Pons (tissue), 1 donor: ENCODE data around the gene PHLDB3.
"Not testable (repeated sequence)": the region's sequence is repeated elsewhere in the genome, so short reads cannot be mapped to it uniquely, and the experiment has no call there.

Experiments used
- DNase-seq: peaks from one replicate; pipeline ENCODE4 v3.0.0-alpha.2; 2016; ENCODE audit warnings: low spot score

Gene PHLDB3

DNA sequence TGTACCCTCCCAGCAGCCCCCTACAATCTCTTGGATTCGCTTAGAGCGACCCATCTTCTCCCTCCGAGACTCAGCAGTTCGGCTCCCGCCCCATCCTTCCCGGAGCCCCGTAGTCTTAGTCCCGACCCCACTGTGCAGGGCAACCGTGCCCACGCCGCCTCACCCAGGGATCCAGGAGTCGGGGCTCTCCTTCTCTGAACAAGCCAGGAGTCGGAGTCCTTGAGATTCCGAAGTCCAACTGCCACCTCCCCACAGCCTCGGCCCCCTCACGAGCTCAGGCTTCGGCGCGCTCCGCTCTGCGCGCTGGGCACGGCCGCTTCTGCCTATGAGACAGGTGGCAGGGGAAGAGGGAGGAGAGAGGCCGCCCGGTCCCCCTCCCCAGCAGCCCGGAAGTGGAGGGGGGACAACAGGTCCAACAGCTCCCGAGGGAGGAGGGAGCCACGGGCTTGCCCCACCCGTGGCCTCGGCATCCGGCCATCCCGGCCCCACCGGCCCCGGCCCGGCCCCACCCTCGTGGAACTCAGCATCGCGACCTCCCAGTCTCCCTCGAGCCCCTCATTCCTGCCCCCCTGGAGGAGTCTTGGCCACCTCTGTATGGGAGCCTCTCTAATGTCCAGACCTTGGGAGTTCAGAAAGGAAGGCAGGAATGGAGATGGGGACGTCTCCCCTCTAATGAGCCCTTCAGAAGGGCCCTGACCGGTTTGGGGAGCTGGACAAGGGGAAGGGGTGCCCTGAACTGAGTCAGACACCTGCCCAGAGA, at the start of gene PHLDB3:
Gene PHLDB3 (minus strand): TSS at position 321 of the 760 bp plus-strand sequence. CDS start 628 bp downstream, outside the sequence.
- DNase-seq: no peak

- DNase-seq: no peak
Measured at GRCh38 chr19:43553656-43554055, 49.1 kb upstream of the PHLDB3 start.

DNA sequence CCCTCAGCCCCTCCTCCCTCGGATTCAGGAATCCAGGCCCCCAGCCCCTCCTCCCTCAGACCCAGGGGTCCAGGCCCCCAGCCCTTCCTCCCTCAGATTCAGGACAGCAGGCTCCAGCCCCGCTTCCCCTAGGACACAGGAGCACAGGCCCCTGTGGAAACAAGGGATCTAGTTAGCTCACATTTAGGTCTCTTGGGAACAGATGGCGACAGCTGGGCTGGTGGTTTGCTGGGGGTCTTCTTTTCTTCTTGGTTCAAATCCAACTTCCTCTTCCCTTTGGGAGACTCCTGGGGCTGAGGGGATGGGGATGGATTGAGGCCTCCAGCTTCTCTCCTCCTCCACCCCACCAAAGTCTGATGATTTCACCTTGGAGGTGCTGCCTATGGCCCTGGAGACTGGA, 48.1 kb upstream of the PHLDB3 start:
- no peak for DNase-seq

DNA sequence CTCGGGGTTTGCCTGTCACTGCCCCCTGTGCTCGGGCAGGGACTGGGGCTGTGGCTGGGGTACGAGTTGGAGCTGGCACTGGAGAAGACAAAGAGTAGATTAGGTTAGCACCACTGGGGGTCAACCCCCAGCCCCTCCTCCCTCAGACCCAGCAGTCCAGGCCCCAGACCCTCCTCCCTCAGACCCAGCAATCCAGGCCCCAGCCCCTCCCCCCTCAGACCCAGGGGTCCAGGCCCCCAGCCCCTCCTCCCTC, 47.6 kb upstream of the PHLDB3 start:
- DNase-seq: no peak

DNA sequence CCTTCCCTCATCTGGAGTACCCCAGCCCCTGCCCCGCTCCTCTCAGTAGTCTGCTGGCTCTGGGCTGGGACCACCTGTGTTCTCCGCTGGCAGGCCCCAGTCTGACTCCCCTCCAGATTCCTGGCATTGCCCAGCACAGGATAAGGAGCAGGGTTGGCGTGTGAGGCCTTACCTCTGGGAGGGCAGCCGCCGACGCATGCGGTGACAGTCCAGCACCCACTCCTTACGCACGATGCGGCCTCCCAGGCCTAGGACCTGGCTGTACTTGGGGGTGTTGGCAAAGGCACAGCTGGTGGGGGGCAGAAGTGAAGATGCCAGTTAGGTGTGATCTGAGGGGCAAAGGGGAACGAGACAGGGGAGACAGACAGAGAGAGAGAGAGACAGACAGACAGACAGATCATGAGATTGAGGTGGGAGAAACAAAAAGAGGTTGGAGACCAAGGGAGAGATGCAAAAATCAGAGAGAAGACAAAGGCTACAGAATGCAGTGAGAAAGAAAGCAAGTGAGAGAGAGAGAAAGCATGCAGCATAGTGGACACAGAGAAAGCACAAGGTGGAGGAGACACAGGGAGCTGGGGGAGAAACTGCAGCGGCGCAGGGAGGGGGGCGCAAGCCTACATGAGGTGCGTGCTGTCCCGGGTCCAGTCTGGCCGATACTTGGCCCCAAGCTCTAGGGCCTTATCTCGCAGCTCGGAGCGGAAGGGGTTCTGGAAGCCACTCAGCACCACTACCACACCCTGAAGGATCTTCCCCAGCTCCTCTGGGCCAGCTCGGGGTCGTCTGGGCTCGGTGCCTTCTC, 47.1 kb upstream of the PHLDB3 start:
- no peak for DNase-seq

DNA sequence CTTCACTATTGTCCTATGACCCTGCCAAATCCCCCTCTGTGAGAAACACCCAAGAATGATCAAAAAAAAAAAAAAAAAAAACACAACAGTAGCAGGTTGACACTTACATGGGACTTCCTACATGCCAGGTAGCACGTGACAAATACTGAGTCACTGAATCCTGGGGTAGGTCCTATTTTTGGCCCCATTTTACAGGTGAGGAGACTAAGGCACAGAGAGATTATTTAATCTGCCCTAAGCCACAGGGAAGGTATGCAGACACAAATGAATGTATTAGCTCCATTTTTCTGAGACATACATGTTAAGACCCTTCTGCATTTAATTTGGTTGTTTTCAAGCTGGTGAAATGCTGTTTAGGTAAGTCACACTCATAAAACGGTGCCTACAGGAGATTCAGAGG, 44.2 kb upstream of the PHLDB3 start:
- DNase-seq: no peak

GRCh38 chr19:43547926-43548325, 43.4 kb upstream of the PHLDB3 start:
- not testable (repeated sequence) for DNase-seq

DNA sequence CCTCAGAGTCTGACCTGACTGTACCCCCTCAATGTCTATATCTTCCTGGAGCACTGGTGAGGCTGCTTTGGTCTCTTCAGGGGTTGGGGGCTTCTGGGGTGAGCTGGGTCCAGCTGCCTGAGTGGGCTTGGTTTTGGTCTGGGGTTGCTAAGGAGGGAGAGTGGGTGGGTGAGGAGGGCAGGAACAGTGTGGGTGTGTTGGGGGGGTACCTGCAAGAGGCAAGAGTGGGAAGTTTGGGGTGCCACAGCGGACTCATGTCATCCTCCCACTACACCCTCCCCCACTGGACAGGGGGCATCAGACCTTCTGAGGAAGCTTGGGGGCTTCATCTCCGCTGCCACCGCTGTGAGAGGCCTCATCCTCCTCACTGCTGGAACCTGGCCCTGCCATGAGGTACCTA, 42.0 kb upstream of the PHLDB3 start:
- no peak for DNase-seq

- no peak for DNase-seq
Measured at GRCh38 chr19:43545981-43546380, 41.4 kb upstream of the PHLDB3 start.

- no peak for DNase-seq
Measured at GRCh38 chr19:43545276-43545675, 40.7 kb upstream of the PHLDB3 start.

- DNase-seq: no peak
Measured at GRCh38 chr19:43544077-43544476, 39.5 kb upstream of the PHLDB3 start.

DNA sequence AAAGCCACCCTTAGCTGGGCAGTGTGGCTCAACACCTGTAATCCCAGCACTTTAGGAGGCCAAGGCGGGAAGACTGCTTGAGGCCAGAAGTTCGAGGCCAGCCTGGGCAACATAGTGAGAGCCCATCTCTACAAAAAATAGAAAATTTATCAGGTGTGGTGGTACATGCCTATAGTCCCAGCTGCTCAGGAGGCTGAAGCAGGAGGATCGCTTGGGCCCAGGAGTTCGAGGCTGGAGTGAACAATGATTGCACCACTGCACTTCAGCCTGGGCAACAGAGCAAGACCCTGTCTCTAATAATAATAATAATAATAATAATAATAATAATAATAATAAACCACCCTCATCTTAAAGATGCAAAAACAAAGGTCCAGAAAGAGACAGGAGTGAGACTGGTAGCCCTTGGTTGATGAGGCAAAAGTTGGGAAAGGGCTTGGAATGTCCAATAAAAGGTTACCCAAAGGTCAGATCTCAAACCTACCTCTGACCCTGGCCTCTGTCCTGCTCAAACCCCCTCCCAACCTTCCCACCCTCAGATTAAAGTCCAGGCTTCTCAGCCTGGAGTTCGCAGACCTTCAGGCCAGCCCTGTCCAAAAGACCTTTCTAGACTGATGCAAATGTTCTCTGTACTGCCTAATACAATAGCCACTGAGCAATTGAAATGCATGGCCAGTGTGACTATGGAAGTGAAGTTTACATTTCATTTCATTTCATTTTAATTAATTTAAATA, 37.5 kb upstream of the PHLDB3 start:
- DNase-seq: no peak

DNA sequence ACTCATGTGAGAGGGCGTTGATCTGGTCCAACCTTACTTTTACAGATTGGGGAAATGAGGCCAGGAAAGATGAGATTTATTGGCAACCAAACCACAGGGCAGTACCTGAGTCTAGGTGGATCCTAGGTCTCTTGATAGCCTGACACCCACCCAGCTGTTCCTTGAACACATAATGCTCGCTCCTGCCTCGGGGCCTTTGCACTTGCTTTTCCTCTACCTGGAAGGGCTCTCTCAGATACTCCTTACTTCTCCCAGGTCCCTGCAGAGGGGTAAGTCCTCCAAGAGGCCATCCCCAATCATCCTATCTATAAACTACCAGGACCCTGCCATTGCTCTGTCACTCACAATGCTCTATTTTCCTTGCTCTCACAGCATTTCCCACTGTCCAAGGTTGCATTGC, 35.8 kb upstream of the PHLDB3 start:
- no peak for DNase-seq

- no peak for DNase-seq
Measured at GRCh38 chr19:43538922-43539321, 34.4 kb upstream of the PHLDB3 start.

DNA sequence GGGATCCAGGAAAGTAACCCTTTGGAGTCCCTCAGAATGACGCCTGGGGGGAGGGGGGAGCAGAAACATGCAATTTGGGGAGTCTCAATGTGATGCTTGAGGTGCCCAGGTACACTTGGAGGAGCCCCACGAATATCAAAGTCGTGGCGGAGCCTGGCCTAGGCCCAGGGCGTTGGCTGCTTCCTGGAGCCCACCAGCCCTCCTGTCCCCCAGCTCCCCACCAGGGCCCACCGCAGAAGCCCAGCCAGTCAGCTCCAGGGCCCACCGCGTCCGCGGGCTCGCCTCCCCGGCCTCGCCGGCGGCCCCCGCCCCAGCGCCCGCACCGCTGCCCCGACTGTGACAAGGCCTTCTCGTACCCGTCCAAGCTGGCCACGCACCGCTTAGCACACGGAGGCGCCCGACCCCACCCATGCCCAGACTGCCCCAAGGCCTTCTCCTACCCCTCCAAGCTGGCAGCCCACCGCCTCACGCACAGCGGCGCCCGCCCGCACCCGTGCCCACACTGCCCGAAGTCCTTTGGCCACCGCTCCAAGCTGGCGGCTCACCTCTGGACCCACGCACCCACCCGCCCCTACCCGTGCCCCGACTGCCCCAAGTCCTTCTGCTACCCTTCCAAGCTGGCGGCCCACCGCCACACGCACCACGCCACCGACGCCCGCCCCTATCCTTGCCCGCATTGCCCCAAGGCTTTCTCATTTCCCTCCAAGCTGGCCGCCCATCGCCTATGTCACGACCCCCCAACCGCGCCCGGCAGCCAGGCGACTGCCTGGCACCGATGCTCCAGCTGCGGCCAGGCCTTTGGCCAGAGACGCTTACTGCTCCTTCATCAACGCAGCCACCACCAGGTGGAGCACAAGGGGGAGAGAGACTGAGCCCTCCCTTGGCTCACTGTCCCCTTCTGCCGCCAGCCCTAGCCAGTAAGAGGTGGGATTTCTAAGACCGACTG, 30.5 kb upstream of the PHLDB3 start:
- peak; percentile 52 for DNase-seq

GRCh38 chr19:43534305-43534815, 29.8 kb upstream of the PHLDB3 start:
- peak; percentile 31 for DNase-seq

GRCh38 chr19:43533546-43534304, 29.2 kb upstream of the PHLDB3 start:
- peak; percentile 95 for DNase-seq

- DNase-seq: peak; percentile 95
Measured at GRCh38 chr19:43532962-43533545, 28.5 kb upstream of the PHLDB3 start, which contains the start of gene ZNF575. Gene ZNF575, plus strand, starts transcription at chr19:43533188. Its CDS starts 1,235 bp downstream, at chr19:43534423.

DNA sequence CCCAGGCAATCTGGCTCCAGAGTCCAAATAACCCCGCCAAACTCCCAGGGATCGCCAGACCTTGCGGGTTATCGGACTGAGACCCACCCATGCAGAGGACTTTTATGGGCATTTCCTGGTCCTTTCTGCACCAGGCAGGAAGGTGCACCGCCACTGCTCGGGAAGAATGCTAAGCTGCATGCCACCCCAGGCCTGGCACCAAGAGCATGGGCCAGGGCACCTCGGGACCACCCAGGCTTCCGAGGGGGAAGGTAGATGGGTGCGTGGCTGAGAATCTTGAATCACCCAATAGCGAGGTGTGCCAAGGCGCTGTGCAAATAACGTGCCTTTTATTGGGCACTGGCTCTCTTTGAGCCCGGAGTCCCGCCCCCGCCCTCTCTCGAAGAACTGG, 28.0 kb upstream of the PHLDB3 start:
- no peak for DNase-seq

- no peak for DNase-seq
Measured at GRCh38 chr19:43527860-43528622, 23.5 kb upstream of the PHLDB3 start.
